ENCODE results near the gene LUC7L2. TPM values are rescaled to one million over a fixed set of nuclear protein-coding genes. Genes with fewer than 3 reads are reported as not detected.

Gene LUC7L2
- total and polyA plus RNA-seq, 10 of the 15 experiments (the other 5 are each of a cell fraction or from before 2014, with no cell fraction given): 31.7 to 98.7 (median 68.6) TPM

GRCh38 chr7:139359366-139360209 is at the start of gene LUC7L2 (continued):
- TF ChIP-seq EGR1 (IDR thresholded peaks at IDR 0.05; ENCODE audit: borderline replicate concordance in 1 of 2, low read depth in 2 of 2, low read length in 2 of 2) (peak; percentile 19 to 92; a peak in 2 of 3 replicates), ASH2L (IDR thresholded peaks at IDR 0.05; ENCODE audit: borderline replicate concordance, low read depth) (no peak), RCOR1 (conservative IDR thresholded peaks at IDR 0.05; ENCODE audit: low read depth, low read length) (peak; percentile 99), IRF4 (IDR thresholded peaks at IDR 0.05; ENCODE audit: low read depth, low read length) (no peak), ZNF622 (IDR thresholded peaks at IDR 0.05) (no peak), BACH1 (IDR thresholded peaks at IDR 0.05; ENCODE audit: borderline replicate concordance) (peak; percentile 83), TCF7 (IDR thresholded peaks at IDR 0.05; ENCODE audit: borderline replicate concordance) (no peak), ZNF274 (IDR thresholded peaks at IDR 0.05; ENCODE audit: insufficient read depth, insufficient read length) (no peak), NFYB (IDR thresholded peaks at IDR 0.05; ENCODE audit: insufficient read depth, low read depth, low read length) (peak; percentile 53; the same call in 1 of the 2 replicates), POU2F2 (IDR thresholded peaks at IDR 0.05; ENCODE audit: borderline replicate concordance, low read depth, low read length) (peak; percentile 91; the same call in 2 of the 3 replicates), USF1 (IDR thresholded peaks at IDR 0.05; ENCODE audit: borderline replicate concordance, extremely low read length, insufficient read depth, low read depth, low read length) (no peak), ELK1 (IDR thresholded peaks at IDR 0.05; ENCODE audit: low read depth, low read length) (peak; percentile 57; the same call in 1 of the 2 replicates), SIN3A (IDR thresholded peaks at IDR 0.05; ENCODE audit: low read depth, low read length) (peak; percentile 76; the same call in 1 of the 2 replicates), ETV6 (conservative IDR thresholded peaks at IDR 0.05 in 1 of 2, IDR thresholded peaks at IDR 0.05 in 1 of 2; ENCODE audit: borderline replicate concordance in 1 of 2, low read depth in 1 of 2) (no peak), SMAD1 (IDR thresholded peaks at IDR 0.05; ENCODE audit: low read depth, partially characterized antibody) (peak; percentile 40), PAX8 (IDR thresholded peaks at IDR 0.05) (no peak), NR2C1 (IDR thresholded peaks at IDR 0.05) (0 out of 2 replicates have a peak, but pooled peaks have one; percentile 11), ATF2 (IDR thresholded peaks at IDR 0.05; ENCODE audit: low read length) (peak; percentile 59; the same call in 1 of the 2 replicates)
- TF ChIP-seq, protein P1, sequence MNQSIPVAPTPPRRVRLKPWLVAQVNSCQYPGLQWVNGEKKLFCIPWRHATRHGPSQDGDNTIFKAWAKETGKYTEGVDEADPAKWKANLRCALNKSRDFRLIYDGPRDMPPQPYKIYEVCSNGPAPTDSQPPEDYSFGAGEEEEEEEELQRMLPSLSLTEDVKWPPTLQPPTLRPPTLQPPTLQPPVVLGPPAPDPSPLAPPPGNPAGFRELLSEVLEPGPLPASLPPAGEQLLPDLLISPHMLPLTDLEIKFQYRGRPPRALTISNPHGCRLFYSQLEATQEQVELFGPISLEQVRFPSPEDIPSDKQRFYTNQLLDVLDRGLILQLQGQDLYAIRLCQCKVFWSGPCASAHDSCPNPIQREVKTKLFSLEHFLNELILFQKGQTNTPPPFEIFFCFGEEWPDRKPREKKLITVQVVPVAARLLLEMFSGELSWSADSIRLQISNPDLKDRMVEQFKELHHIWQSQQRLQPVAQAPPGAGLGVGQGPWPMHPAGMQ (IDR thresholded peaks at IDR 0.05; ENCODE audit: borderline replicate concordance): peak; percentile 91
- TF ChIP-seq, protein P2, sequence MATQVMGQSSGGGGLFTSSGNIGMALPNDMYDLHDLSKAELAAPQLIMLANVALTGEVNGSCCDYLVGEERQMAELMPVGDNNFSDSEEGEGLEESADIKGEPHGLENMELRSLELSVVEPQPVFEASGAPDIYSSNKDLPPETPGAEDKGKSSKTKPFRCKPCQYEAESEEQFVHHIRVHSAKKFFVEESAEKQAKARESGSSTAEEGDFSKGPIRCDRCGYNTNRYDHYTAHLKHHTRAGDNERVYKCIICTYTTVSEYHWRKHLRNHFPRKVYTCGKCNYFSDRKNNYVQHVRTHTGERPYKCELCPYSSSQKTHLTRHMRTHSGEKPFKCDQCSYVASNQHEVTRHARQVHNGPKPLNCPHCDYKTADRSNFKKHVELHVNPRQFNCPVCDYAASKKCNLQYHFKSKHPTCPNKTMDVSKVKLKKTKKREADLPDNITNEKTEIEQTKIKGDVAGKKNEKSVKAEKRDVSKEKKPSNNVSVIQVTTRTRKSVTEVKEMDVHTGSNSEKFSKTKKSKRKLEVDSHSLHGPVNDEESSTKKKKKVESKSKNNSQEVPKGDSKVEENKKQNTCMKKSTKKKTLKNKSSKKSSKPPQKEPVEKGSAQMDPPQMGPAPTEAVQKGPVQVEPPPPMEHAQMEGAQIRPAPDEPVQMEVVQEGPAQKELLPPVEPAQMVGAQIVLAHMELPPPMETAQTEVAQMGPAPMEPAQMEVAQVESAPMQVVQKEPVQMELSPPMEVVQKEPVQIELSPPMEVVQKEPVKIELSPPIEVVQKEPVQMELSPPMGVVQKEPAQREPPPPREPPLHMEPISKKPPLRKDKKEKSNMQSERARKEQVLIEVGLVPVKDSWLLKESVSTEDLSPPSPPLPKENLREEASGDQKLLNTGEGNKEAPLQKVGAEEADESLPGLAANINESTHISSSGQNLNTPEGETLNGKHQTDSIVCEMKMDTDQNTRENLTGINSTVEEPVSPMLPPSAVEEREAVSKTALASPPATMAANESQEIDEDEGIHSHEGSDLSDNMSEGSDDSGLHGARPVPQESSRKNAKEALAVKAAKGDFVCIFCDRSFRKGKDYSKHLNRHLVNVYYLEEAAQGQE (IDR thresholded peaks at IDR 0.05; ENCODE audit: low read depth, low read length): no peak
